Tibial artery (tissue), 4 donors: ENCODE measurements around the gene DKK3.
A peak's percentile ranks its signal among the peaks of the same experiment; 100 is the strongest.

Source experiments
- DNase-seq, 2 donors: peaks; one replicate each; pipeline ENCODE4 v3.0.0-alpha.2; 2019
- H3K27ac ChIP-seq, 2 donors: fragments of 200-600 bp; sonication (generic) in 1 of 2; 1 replicate in 1 of 2; 2 replicates in 1 of 2; pipeline ENCODE4 v1.5.1; 2018 to 2019; ENCODE audit warnings: mild to moderate bottlenecking in 1 of 2
- H3K27me3 ChIP-seq, 2 donors: fragments of 200-600 bp; sonication (generic) in 1 of 2; one replicate each; pipeline versions ENCODE4 v1.5.1 to v1.6.0; 2016 to 2019
- H3K36me3 ChIP-seq, 3 donors: fragments of 200-600 bp; sonication (generic) in 2 of 3; one replicate each; pipeline ENCODE4 v1.5.1; 2016 to 2019; ENCODE audit warnings: mild to moderate bottlenecking in 2 of 3
- H3K4me1 ChIP-seq, 4 donors: fragments of 200-600 bp; sonication (generic) in 2 of 4; 1 replicate in 3 of 4; 2 replicates in 1 of 4; pipeline ENCODE4 v1.5.1; 2016 to 2019
- H3K4me3 ChIP-seq, 2 donors: fragments of 200-600 bp; sonication (generic) in 1 of 2; 1 replicate in 1 of 2; 2 replicates in 1 of 2; pipeline ENCODE4 v1.5.1; 2018 to 2019; ENCODE audit warnings: mild to moderate bottlenecking in 2 of 2
- H3K9me3 ChIP-seq, 3 donors: fragments of 200-600 bp; sonication (generic) in 1 of 3; one replicate each; pipeline ENCODE4 v1.5.1; 2016 to 2019
- CTCF ChIP-seq, 2 experiments: fragments of 200-600 bp in 1 of 2; fragments of 450-650 bp in 1 of 2; IDR thresholded peaks; one replicate each; pipeline ENCODE4 v1.5.1; 2017 to 2019; ENCODE audit warnings: antibody characterized with exemption in 2 of 2, mild to moderate bottlenecking in 1 of 2, moderate library complexity in 1 of 2
- intact Hi-C: fragments of 100-400 bp; cut with DNase I; formaldehyde crosslinking; loops from one replicate; pipeline ENCODE4 v1.15.0; 2023; ENCODE audit warnings: low total_unique reads

The DKK3 gene

GRCh38 chr11:12013781-12014180 is 5.4 kb upstream of the DKK3 start:
- Histone ChIP-seq H3K9me3 (no peaks in the 10 kb centered on the region), H3K27me3 (no peaks in the 10 kb centered on the region), H3K4me1 (peaks cover 5 to 37% (median 22%) of the 10 kb centered on the region in 4 donors), H3K36me3 (no peaks in the 10 kb centered on the region), H3K27ac (no peak overlapping the region), H3K4me3 (no peak overlapping the region)
- no peak for DNase-seq
- TF ChIP-seq CTCF (IDR thresholded peaks at IDR 0.05): no peak
- intact Hi-C loops: loop anchor here (5.0 kb wide), 1 partner anchor 36 kb away; no protein-coding TSS in a partner anchor

- no peak for TF ChIP-seq CTCF (IDR thresholded peaks at IDR 0.05)
- peak overlapping the region; percentile 63 to 87 for H3K4me3 ChIP-seq
- H3K4me1 ChIP-seq: peaks cover 0 to 49% (median 32%) of the 10 kb centered on the region in 4 donors
- intact Hi-C loops: loop anchor here (5.0 kb wide), 1 partner anchor 32 kb away; no protein-coding TSS in a partner anchor
- H3K9me3 ChIP-seq: no peaks in the 10 kb centered on the region
- H3K36me3 ChIP-seq: no peaks in the 10 kb centered on the region
- no peaks in the 10 kb centered on the region for H3K27me3 ChIP-seq
- DNase-seq: no peak
- peak overlapping the region; percentile 57 to 81 for H3K27ac ChIP-seq
These were observed 1.3 kb upstream of the DKK3 start for GRCh38 chr11:12009617-12010321.

- peak overlapping the region; percentile 63 to 87 for H3K4me3 ChIP-seq
- no peaks in the 10 kb centered on the region for H3K9me3 ChIP-seq
- peak overlapping the region; percentile 81 to 82 for H3K27ac ChIP-seq
- peak in 1 of 2 donors; percentile 74 for DNase-seq
- intact Hi-C loops: no loop called here
- H3K36me3 ChIP-seq: no peaks in the 10 kb centered on the region
- H3K4me1 ChIP-seq: peaks cover 0 to 57% (median 36%) of the 10 kb centered on the region in 4 donors
- no peak for TF ChIP-seq CTCF (IDR thresholded peaks at IDR 0.05)
- no peaks in the 10 kb centered on the region for H3K27me3 ChIP-seq
These were observed 577 bp upstream of the DKK3 start for GRCh38 chr11:12008790-12009616.

GRCh38 chr11:12007230-12007593 is 1.2 kb downstream of the DKK3 start:
- H3K27me3 ChIP-seq: no peaks in the 10 kb centered on the region
- H3K27ac ChIP-seq: peak overlapping the region; percentile 81 to 82
- DNase-seq: no peak
- intact Hi-C loops: no loop called here
- H3K9me3 ChIP-seq: no peaks in the 10 kb centered on the region
- H3K4me1 ChIP-seq: peaks cover 0 to 65% (median 36%) of the 10 kb centered on the region in 4 donors
- H3K4me3 ChIP-seq: peak overlapping the region; percentile 63 to 87
- TF ChIP-seq CTCF (IDR thresholded peaks at IDR 0.05): no peak
- H3K36me3 ChIP-seq: peaks cover 0 to under 1% (median 0%) of the 10 kb centered on the region in 3 donors

GRCh38 chr11:12006552-12007229 is 1.7 kb downstream of the DKK3 start:
- peaks cover 0 to 65% (median 36%) of the 10 kb centered on the region in 4 donors for H3K4me1 ChIP-seq
- peak overlapping the region in 1 of 2 donors; percentile 87 for H3K4me3 ChIP-seq
- intact Hi-C loops: no loop called here
- no peak for DNase-seq
- H3K36me3 ChIP-seq: peaks cover 0 to 6% (median under 1%) of the 10 kb centered on the region in 3 donors
- no peak for TF ChIP-seq CTCF (IDR thresholded peaks at IDR 0.05)
- no peaks in the 10 kb centered on the region for H3K9me3 ChIP-seq
- H3K27ac ChIP-seq: peak overlapping the region; percentile 81 to 82
- H3K27me3 ChIP-seq: no peaks in the 10 kb centered on the region
